Measurements from ENCODE around the gene PTPN23.

GRCh38 chr3:47398228-47398627 is 17.4 kb downstream of the PTPN23 start:
- TF ChIP-seq CTCF (IDR thresholded peaks at IDR 0.05; ENCODE audit: poor library complexity) = no peak
- no peak for TF ChIP-seq EZH2 (IDR thresholded peaks at IDR 0.05; ENCODE audit: borderline replicate concordance)
